ENCODE results near the gene RASGRP4.
"Not testable (repeated sequence)": the region's sequence is repeated elsewhere in the genome, so short reads cannot be mapped to it uniquely, and the experiment has no call there.

RASGRP4 gene

GRCh38 chr19:38375098-38375493, 50.9 kb downstream of the RASGRP4 start:
- Histone ChIP-seq H3K4me1 (ENCODE audit: control insufficient read depth, low read depth, low read length) (peaks cover 4% of the 10 kb centered on the region), H3K36me3 (ENCODE audit: control insufficient read depth, low read depth, low read length) (peaks cover 12% of the 10 kb centered on the region), H3K9me3 (ENCODE audit: control insufficient read depth, low read depth, low read length) (no peaks in the 10 kb centered on the region), H3K9ac (ENCODE audit: low read length) (peak overlapping the region; percentile 93), H3K27me3 (ENCODE audit: control insufficient read depth, insufficient read depth, low read length) (no peaks in the 10 kb centered on the region), H3K27ac (ENCODE audit: low read length) (peak overlapping the region; percentile 69), H3K4me3 (ENCODE audit: low read length) (peak overlapping the region; percentile 88)

GRCh38 chr19:38374332-38375097, 51.5 kb downstream of the RASGRP4 start, which contains the start of gene PSMD8:
Gene PSMD8 (plus strand): TSS chr19:38374571. CDS start chr19:38374602, 31 bp downstream.
- no peaks in the 10 kb centered on the region for H3K27me3 ChIP-seq (ENCODE audit: control insufficient read depth, insufficient read depth, low read length)
- no peaks in the 10 kb centered on the region for H3K9me3 ChIP-seq (ENCODE audit: control insufficient read depth, low read depth, low read length)
- peak within 1 kb of the TSS; percentile 76 for H3K27ac ChIP-seq (ENCODE audit: low read length)
- peak within 1 kb of the TSS; percentile 93 for H3K9ac ChIP-seq (ENCODE audit: low read length)
- peaks cover 12% of the 10 kb centered on the region for H3K36me3 ChIP-seq (ENCODE audit: control insufficient read depth, low read depth, low read length)
- H3K4me1 ChIP-seq (ENCODE audit: control insufficient read depth, low read depth, low read length): peaks cover 4% of the 10 kb centered on the region
- H3K4me3 ChIP-seq (ENCODE audit: low read length): peak within 1 kb of the TSS; percentile 88

GRCh38 chr19:38373907-38374331, 52.1 kb downstream of the RASGRP4 start:
- H3K27ac ChIP-seq (ENCODE audit: low read length): peak overlapping the region; percentile 76

GRCh38 chr19:38371081-38371480, 54.9 kb downstream of the RASGRP4 start:
- Histone ChIP-seq H3K4me1 (ENCODE audit: control insufficient read depth, low read depth, low read length) (peaks cover 4% of the 10 kb centered on the region), H3K36me3 (ENCODE audit: control insufficient read depth, low read depth, low read length) (no peaks in the 10 kb centered on the region), H3K4me3 (ENCODE audit: low read length) (no peak overlapping the region), H3K9me3 (ENCODE audit: control insufficient read depth, low read depth, low read length) (no peaks in the 10 kb centered on the region), H3K27ac (ENCODE audit: low read length) (no peak overlapping the region), H3K27me3 (ENCODE audit: control insufficient read depth, insufficient read depth, low read length) (no peaks in the 10 kb centered on the region), H3K9ac (ENCODE audit: low read length) (no peak overlapping the region)

More at GRCh38 chr19:38373907-38374331, 52.1 kb downstream of the RASGRP4 start:
- Histone ChIP-seq H3K9ac (ENCODE audit: low read length) (peak overlapping the region; percentile 49), H3K36me3 (ENCODE audit: control insufficient read depth, low read depth, low read length) (peaks cover 6% of the 10 kb centered on the region), H3K9me3 (ENCODE audit: control insufficient read depth, low read depth, low read length) (no peaks in the 10 kb centered on the region), H3K4me3 (ENCODE audit: low read length) (peak overlapping the region; percentile 88), H3K4me1 (ENCODE audit: control insufficient read depth, low read depth, low read length) (peaks cover 4% of the 10 kb centered on the region), H3K27me3 (ENCODE audit: control insufficient read depth, insufficient read depth, low read length) (no peaks in the 10 kb centered on the region)

- Histone ChIP-seq H3K9me3 (ENCODE audit: control insufficient read depth, low read depth, low read length) (no peaks in the 10 kb centered on the region), H3K4me3 (ENCODE audit: low read length) (no peak overlapping the region), H3K27ac (ENCODE audit: low read length) (no peak overlapping the region), H3K9ac (ENCODE audit: low read length) (no peak overlapping the region), H3K4me1 (ENCODE audit: control insufficient read depth, low read depth, low read length) (no peaks in the 10 kb centered on the region), H3K27me3 (ENCODE audit: control insufficient read depth, insufficient read depth, low read length) (no peaks in the 10 kb centered on the region), H3K36me3 (ENCODE audit: control insufficient read depth, low read depth, low read length) (no peaks in the 10 kb centered on the region)
Measured at GRCh38 chr19:38370299-38370698, 55.7 kb downstream of the RASGRP4 start.

- H3K4me1 ChIP-seq (ENCODE audit: control insufficient read depth, low read depth, low read length): no peaks in the 10 kb centered on the region
- no peaks in the 10 kb centered on the region for H3K9me3 ChIP-seq (ENCODE audit: control insufficient read depth, low read depth, low read length)
- no peaks in the 10 kb centered on the region for H3K36me3 ChIP-seq (ENCODE audit: control insufficient read depth, low read depth, low read length)
- no peak overlapping the region for H3K9ac ChIP-seq (ENCODE audit: low read length)
- no peak overlapping the region for H3K27ac ChIP-seq (ENCODE audit: low read length)
- no peak overlapping the region for H3K4me3 ChIP-seq (ENCODE audit: low read length)
- no peaks in the 10 kb centered on the region for H3K27me3 ChIP-seq (ENCODE audit: control insufficient read depth, insufficient read depth, low read length)
Measured at GRCh38 chr19:38369584-38369983, 56.4 kb downstream of the RASGRP4 start.

GRCh38 chr19:38367041-38367440, 59.0 kb downstream of the RASGRP4 start:
- Histone ChIP-seq H3K4me1 (ENCODE audit: control insufficient read depth, low read depth, low read length) (no peaks in the 10 kb centered on the region), H3K36me3 (ENCODE audit: control insufficient read depth, low read depth, low read length) (no peaks in the 10 kb centered on the region), H3K27me3 (ENCODE audit: control insufficient read depth, insufficient read depth, low read length) (no peaks in the 10 kb centered on the region), H3K9me3 (ENCODE audit: control insufficient read depth, low read depth, low read length) (no peaks in the 10 kb centered on the region), H3K4me3 (ENCODE audit: low read length) (no peak overlapping the region), H3K9ac (ENCODE audit: low read length) (no peak overlapping the region), H3K27ac (ENCODE audit: low read length) (no peak overlapping the region)

- H3K9ac ChIP-seq (ENCODE audit: low read length); H3K36me3 ChIP-seq (ENCODE audit: control insufficient read depth, low read depth, low read length); H3K27ac ChIP-seq (ENCODE audit: low read length); H3K9me3 ChIP-seq (ENCODE audit: control insufficient read depth, low read depth, low read length); H3K4me1 ChIP-seq (ENCODE audit: control insufficient read depth, low read depth, low read length): not testable (repeated sequence)
- peaks cover 35% of the 10 kb centered on the region for H3K27me3 ChIP-seq (ENCODE audit: control insufficient read depth, insufficient read depth, low read length)
- peak overlapping the region; percentile 89 for H3K4me3 ChIP-seq (ENCODE audit: low read length)
Measured at GRCh38 chr19:38362946-38363688, 62.9 kb downstream of the RASGRP4 start.

- Histone ChIP-seq H3K27ac (ENCODE audit: low read length) (no peak overlapping the region), H3K4me1 (ENCODE audit: control insufficient read depth, low read depth, low read length) (no peaks in the 10 kb centered on the region), H3K36me3 (ENCODE audit: control insufficient read depth, low read depth, low read length) (no peaks in the 10 kb centered on the region), H3K9me3 (ENCODE audit: control insufficient read depth, low read depth, low read length) (no peaks in the 10 kb centered on the region), H3K27me3 (ENCODE audit: control insufficient read depth, insufficient read depth, low read length) (peaks cover 37% of the 10 kb centered on the region), H3K9ac (ENCODE audit: low read length) (no peak overlapping the region), H3K4me3 (ENCODE audit: low read length) (peak overlapping the region; percentile 89)
Measured at GRCh38 chr19:38362076-38362945, 63.7 kb downstream of the RASGRP4 start.

- Histone ChIP-seq H3K27me3 (ENCODE audit: control insufficient read depth, insufficient read depth, low read length) (peaks cover 37% of the 10 kb centered on the region), H3K27ac (ENCODE audit: low read length) (no peak overlapping the region), H3K4me3 (ENCODE audit: low read length) (peak overlapping the region; percentile 89), H3K9ac (ENCODE audit: low read length) (no peak overlapping the region), H3K36me3 (ENCODE audit: control insufficient read depth, low read depth, low read length) (no peaks in the 10 kb centered on the region), H3K9me3 (ENCODE audit: control insufficient read depth, low read depth, low read length) (no peaks in the 10 kb centered on the region), H3K4me1 (ENCODE audit: control insufficient read depth, low read depth, low read length) (no peaks in the 10 kb centered on the region)
Measured at GRCh38 chr19:38361633-38362075, 64.4 kb downstream of the RASGRP4 start.
